ENCODE results near the gene PPM1F.

PPM1F gene

DNA sequence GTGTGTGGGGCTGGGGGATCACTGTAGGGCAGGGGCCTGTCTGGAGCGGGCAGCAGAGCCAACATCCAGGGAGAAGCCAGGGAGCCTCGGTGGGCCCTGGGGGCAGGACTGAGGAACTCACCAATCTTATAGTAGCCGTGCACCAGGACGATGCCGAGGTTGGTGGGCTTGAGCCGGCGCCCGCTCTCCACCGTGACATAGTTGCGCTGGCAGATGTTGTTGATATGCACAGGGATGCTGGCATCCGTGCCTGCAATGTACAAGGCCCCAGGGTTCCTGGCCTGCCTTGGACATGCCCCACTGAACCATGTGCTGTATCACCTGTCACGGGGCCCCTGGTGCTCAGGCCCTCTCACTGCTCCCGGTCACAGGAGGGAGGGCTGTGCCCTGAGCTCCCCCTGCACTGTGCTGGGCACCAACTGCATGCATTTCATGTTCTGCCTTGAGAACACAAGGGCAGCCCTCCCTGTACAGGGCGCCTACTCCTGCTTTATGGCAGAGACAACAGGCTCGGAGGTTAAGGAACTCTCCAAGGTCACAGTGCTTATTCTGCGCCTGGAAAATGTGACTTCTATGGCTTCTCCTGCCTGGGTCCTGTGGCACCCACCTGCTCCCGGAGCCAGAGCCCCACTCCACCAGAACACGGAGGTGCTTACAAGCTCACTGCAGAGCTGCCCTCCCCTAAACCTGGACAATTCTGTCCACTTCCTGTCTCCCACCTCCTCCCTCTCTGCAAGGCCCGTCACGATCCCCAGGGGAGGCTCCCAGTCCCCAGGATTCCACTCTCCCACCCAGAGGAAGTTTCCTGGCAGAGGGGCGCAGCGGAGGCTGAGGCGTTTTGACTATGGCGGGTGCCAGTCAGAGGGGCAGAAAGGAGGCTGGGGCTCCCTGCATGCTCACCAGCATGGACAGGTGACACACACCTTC is 7.8 kb upstream of the PPM1F start:
- ATAC-seq = no peak

DNA sequence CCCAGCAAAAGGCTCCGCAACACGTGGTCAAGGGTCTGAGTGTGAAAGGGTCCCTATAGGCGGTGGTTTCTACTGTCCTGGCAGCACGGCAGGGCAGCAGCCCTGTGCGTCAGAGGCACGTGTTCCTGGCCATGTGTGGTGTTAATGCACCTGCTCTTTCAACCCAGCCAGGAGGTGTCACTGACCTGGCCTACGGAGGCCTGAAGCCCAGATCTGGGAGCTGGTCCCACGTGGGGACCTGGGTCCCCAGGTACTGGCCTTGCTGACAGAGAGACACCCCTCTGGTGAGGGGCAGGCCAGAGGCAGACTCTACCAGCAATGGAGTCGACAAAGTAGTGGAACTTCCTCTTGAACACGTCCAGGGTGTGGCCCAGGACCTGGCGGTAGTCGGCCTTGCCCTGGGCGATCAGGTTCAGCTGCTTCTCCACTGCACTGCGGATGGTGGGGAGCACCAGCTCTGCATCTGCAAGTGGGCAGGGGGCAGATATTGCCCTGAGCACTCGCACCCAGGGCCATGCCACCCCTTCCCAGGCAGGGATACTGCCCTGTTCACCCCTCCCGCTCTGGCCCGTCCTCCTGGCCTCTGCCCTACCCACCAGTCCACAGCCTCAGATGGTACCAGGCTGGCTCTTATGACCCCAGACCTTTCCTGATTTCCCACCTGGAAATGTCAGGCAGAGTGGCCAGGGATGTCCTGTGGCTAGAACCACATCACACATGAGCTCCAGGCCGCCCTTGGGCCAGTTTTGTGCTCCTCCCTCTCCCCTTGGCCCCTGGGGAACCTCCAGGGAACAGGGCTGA is 6.8 kb upstream of the PPM1F start:
- no peak for ATAC-seq

DNA sequence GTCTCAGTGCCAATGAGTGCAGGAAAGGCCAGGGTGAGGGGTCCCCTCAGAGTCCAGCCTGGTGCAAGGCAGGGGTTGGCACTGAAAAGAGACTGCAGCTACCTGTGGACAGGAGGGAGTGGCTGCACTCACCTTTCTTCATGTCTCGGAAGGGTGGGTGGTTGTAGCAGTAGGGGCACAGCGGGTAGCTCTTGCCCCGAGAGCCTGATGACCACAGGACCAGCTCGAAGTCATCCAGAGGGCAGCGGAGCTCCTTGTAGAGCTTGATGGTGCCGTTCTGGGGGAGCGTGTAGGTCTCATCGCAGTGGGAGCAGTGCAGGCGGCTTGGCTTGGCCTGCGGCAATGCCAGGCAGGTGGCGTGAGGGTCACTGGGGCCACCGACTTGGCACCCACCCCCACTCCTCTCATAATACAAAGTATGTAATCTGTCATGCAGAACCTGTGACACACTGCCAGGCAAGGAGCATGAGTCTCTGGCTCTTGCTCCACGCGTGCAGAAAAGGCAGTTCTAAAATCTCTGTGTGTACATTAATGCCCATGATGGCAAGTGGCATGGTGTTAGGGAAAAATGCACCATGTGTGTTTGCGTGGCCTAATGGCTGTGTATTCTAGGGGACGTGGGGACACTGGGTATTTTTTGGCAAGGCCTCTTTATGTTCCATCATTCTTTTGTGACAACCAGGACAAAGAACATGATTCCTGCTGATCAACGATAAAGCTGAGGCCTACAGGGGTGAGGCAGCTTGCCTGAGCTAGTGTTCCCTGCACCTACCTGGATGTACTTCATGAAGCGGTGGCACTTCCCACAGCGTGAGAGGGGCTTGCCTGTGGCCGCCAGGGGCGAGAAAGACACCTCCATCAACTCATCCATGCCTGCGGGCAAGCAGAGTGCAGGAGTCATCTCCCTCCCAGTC is 6.0 kb upstream of the PPM1F start:
- no peak for ATAC-seq

DNA sequence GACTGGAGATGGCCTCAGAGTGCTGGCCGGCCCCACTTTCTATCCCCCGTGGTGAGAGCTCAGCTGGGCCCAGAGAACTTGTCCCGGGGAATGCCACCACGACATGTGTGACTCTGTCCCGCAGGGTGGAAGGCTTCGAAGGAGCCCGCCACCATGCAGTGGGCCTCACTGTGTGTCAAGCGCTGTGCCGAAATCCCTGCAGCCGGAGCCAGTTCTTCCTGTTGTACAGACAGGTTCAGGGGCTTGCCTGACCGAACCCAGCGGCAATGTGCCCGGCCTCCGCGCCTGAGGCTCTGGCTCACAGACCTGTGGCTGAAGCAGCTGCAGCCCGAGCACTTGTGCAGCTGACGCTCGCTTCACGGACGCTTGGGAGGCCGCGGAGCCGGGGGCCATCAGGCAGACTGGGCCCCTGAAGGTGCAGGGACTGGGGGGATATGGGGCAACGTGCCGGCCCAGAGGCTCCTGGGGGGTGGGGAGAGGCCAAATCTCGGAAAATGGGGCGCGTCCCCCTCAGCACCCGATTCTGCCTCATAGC is 650 bp downstream of the PPM1F start:
- peak in 1 of 2 donors; percentile 4 for ATAC-seq

DNA sequence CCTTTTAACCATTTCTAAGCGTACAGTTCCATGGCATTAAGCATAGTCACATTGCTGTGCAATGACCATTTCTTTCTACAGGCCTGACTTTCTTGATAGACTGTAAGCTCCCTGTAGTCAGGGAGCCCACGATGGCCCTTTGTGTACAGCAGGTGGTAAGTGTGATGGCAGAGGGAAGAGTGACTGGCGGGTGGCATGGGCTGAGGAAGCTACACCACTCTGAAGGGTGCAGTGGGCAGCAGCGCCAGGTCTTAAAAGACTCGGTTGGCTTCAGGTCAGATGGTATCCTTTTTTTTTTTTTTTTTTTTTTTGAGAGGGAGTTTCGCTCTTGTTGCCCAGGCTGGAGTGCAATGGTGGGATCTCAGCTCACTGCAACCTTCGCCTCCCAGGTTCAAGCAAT is 1.6 kb downstream of the PPM1F start:
- no peak for ATAC-seq

DNA sequence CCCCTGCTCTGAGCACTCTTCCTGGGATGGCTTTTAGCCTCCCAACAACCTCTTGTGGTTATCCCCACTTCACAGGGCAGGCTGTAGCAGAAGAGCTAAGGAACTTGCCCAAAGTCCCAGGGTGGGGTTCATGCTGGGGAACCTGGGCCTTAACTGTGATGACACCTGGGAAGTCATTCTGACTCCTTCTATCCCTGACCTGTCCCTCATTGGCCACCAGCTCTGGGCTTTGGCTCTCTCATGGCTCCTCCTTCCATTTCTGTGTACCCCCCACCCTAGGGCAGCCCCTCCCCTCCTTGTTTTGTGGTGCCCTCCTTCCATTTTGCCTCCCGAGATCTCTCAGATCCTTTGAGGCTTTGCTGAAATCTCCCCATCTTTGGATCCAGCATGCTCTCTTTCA is 2.7 kb downstream of the PPM1F start:
- ATAC-seq = no peak

DNA sequence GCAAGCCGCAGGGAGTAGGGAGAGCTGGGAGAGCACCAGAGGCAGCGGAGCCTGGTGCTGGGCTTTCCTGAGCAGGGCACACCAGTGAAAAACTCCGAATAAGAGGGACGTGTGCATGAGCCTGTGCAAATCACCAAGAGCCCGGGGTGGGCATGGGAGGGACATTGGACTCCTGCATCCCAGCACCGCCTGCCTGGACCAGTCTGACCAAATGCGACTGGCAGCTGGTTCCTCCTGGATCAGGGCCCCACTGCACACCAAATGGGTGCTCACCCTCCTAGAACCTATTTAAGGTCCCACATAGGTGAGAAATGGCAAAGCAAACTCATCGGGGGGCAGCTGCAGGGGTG is 3.1 kb downstream of the PPM1F start:
- no peak for ATAC-seq

DNA sequence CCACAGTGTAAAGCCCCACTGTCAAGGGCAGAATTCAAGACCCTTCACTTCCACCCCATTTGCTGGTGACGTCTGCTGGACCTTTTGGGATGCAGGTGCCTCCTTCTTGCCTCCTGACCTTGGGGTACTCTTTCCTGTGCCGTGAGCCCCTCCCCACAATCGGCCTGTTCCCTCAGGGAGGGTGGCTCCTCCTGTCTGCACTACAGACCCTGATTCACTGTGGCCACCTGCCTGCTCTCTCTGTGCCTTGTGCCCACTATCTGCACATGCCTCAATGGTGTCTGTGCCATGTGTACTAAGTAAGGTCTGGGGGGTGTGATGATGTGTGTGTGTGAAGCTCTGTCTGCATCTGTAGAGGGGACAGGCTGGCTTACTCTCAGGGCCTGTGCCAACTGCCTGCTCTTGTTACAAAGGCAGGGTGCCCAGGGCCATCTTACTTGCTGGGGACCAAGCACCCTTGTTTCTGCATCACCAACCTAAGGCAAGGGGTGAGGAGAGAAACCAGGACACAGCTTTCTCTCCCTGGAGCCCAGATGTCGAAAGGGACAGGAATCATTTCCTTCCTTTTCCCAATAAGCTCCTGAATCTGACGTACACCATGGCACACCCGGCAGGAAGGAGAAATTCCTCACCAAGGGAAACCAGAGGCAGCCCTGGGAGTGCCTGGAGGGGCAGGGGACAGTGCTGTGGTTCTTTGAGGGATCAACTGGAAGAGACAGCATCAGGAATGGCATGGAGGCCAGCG is 3.7 kb downstream of the PPM1F start:
- no peak for ATAC-seq

DNA sequence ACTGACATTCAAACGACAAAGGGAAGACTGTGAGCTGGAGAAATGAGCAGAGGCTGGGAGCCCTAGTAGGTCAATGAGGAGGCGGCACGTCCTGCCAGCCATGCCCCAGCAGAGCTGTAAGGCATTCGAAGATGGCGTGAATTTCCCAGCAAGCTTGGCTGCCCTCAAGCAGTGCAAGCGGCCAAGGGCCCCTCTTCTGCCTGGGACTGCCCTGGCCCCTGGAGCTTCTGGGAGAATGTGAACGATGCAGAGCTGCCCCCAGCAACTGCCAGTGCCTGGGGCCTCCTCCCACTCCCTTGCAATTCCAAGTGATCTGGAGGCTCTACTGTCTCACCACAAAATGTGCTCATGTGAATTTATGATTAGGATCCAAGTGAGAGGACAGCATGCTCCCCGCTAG is 4.3 kb downstream of the PPM1F start:
- ATAC-seq = no peak

DNA sequence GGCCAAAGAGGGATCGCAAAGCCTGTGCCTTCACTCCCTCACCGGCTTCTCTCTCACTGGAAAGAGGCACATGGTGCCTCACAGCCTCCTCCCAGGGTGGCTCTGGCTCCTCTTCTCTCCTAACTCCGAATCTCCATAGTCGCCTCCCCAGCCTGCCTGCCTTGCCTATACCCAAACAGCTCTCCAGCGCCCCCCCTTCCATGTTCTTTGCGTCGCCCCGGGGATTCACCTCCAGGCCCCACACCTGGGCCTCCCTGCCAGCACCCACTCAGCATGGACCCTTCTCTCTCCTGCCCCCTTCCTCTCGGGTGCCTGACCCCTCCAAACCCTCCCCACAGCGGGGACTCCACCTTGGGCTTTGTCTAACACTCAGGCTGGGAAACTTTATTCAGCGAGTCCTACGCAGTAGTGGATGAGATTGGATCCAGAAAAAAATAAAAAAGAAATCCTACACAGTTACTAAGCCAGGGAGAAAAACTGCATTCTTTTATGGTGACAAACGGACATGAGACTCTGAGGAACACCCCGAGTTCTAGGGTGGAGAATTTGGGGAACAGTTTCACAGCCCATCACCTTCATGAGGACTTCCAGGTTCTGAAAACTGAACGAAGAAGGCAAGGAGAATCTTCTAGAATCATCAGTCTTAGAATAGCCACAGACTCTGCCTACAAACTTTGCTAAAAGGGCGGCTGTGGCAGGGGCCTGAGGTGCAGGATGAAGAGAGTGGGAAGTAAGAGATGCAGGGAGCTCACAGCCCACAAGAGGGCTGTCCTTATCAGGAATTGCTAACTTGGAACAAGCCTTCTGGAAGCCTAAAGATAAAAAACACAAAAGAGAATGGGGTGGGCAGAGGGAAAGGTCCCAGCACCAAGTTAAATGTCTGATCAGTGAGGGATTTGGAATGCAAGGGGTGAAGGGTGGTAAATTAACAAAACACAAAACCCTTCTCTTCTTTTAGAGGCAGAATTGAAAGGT is 5.3 kb downstream of the PPM1F start:
- no peak for ATAC-seq

DNA sequence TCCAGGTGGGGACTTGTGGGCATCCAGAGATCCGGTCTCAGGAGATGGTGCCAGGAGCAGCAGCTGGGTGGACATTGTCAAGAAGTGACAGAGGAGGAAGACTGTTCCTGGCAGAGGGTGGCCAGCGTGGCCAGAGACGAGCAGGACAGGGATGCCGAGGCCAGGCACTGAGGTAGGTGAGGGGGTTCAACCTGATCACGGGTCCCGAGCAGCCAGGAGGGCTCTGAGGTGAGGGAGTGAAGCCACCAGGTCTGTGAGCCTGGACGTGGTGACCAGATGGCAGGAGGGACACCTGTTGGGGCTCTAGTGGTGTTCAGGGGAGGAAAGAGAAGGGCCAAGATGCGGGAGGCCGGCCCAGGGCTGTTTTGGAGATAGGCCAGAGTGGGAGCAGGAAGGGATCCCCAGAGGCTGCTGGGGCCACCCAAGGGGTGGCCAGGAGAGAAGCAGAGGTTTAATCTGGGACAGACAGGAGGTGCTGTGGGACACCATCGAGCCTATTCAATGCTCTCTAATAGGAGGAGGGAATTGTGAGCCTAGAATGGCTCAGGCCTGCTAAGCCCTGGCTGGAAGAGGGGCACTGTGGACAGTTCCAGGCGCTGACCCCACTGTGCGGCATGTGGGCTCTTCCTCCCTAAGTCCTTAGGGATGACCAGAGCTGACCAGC is 6.3 kb downstream of the PPM1F start:
- no peak for ATAC-seq

DNA sequence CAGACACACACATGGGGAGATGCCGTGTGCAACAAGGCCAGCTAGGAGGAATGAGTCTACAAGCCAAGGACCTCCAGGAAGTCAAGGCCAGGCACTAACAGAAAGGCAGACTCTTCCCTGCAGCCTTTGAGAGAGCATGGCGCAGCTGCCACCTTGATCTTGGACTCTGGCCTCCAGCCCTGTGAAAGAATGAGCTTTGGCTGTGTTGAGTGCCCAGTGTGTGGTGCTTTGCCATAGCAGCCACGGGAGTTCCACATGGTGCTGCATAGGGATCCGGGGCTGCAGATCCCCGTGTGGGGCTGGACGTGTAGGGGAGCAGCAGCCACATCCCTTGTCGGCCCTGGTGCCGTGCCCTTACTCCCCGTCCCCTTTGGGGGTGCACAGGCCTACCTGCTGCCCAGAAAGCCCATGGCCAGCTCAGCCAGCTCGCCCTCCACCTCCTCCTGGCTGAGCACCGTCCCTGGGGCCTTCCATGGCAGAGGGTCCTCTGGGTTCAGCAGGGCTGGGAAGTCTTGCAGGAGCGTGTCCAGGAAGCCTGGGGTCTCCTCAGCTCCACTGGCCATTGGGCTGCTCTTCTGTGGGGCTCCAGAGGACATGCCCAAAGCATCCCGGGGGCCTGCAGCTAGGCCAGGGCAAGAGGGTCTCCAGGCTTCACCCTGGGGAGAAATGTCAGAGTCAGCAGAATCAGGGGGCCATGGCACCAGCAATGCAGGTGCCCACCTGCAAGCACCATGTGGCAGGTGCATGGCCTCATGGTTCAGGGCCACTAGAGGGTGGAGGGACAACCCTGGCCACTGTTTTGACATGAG is 7.0 kb downstream of the PPM1F start:
- no peak for ATAC-seq

DNA sequence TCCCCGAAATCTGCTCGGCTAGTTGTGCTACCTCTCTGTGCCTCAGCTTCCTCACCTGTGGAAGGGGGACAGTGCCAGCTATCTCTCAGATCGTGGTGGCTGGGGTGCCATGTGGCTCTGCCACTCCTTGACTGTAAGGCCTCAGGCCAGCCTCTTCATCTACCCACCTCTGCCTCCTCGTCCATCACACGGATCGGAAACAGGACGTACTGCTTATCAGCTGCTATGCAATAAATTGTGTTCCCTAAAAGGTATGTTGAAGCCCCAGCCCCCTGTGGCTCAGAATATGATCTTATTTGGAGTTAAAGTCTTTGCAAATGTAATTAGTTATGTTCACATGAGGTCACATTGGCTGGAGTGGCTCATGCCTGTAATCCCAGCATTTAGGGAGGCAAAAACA is 7.8 kb downstream of the PPM1F start:
- no peak for ATAC-seq

DNA sequence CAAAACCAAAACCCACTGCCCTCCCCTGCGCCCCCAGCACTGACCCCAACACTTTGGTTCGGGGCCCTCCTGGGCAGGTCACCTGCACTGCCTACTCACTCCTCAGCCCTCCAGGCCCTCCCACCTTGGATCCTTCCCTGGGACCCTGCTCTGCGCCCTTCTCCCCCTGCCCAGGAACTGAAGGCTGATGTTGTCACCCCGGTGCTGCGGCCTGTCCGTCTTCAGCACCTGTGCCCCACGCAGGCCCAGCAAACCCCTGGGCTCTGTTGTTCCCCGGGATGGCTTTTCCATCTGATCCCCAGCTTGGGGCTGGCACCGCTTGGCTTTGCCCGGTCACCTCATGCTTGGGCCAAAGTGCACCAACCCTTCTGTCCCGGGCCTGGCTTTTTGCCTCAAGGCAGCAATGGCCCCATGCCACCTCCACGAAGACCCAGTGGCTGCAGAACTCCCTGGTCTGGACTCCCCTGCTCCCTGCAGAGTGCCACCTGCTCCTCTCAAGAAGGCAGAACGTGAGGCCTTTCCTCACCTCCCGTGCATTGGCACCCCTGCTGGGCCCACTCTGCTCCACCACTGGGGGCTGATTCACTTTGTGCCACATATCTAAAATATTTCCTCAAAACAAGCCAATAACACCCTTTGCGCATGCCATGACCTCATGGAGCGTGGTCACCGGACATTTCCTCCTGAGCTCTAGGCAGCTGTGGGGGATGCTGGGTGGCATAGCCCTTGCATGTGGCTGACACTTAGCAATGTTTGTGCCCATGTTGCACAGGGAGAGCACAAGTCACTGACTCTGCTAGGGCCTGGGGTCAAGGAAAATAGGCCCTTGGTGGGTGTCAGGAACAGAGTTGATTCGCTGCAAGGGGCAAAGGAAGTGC is 8.8 kb downstream of the PPM1F start:
- no peak for ATAC-seq

DNA sequence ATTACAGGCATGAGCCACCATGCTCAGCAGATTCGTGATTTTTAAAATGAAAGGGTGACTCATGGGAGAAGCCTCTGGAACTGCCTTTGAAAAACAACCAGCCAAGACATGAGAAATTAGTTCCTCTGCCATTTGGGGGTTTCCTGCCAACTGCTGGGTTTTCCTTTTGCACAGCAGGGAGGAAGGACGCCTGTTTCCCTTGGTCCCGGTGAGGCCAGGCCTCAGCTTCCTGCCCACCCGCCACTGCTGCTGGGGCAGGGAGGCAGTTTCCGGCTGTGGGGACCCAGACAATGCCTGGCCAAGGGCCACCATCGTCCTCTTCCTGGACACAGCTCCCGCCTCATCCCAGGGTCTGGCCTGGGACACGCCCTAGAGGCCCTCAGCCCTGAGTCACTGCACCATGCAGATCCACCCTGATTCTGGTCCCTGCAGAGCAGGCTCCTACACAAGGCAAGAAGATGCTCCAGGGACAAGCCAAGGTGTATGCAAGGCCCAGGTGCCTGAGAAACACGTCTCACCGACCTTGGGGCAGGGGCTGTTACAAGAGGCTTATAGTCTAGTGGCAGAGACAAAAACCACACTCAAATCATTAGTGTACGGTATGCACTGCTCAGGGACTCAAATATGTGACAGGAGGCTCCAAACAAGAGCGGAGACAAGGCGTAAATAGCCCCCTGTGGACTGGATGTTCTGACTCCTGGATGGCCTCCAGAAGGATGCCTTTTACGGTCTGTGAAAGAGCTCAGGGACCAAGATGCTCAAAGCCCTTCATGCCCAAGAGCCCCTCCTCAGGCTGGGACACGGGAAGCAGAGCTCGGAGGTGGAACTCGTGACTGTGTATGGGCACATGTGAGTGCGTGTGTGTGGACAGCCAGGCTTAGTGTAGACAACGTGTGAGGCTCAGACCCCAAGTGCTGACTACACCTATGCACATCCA is 10.0 kb downstream of the PPM1F start:
- ATAC-seq = no peak

DNA sequence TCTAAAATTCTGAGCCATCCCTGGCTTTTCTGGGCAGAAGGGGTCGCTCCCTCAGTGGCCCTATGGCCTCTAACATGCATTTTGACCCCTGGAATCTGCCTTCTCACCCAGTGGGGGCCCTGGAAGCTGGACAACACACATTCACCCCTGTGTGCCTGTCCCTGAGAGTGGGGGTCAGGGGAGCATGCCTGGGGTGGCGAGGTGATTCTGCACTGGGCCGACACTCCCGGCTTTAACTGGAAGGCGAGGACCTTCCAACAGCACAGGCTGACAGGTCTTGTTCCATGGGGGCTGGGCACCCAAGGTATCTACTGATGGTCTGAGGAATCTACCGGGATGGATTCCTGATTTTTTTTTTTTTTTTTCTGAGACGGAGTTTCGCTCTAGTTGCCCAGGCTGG is 10.7 kb downstream of the PPM1F start:
- ATAC-seq = no peak

DNA sequence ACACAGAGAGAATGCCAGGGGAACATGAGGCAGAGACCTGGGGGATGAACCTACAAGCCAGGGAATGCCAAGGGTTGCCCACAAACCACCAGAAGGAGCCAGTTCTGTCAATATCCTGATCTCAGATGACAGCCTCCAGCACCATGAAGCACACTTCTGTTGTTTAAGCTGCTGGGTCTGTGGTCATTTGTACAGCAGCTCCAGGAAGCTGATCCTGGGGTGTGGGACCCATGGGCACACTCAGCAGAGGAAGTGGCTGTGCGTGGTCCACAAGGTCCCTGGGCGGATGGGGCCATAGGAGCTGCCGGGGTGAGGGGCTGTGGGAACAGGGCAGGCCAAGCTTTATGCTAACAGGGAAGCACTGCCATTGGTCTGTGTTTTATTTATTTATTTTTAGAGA is 12.1 kb downstream of the PPM1F start:
- no peak for ATAC-seq
